OCI-LY1 (cell line): ENCODE results near the gene OR9A2.

Source experiments
- H2AFZ ChIP-seq: fragments of 200-600 bp; sonication (generic), shearing (Covaris generic); 2 replicates; pipeline ENCODE4 v1.6.0; 2014; ENCODE audit warnings: antibody characterized with exemption, mild to moderate bottlenecking, low read length
- H3F3A ChIP-seq: fragments of 200-600 bp; sonication (generic), shearing (Covaris generic); 2 replicates; pipeline ENCODE4 v1.6.0; 2014; ENCODE audit warnings: mild to moderate bottlenecking, antibody characterized with exemption, low read length, moderate library complexity; ENCODE audit not compliant: insufficient read depth
- H3K27ac ChIP-seq: fragments of 200-600 bp; sonication (generic); 2 replicates; pipeline ENCODE4 v1.5.1; 2014; ENCODE audit warnings: low read length, mixed run types, mild to moderate bottlenecking, low read depth; ENCODE audit not compliant: poor library complexity, severe bottlenecking
- H3K27me3 ChIP-seq: fragments of 200-600 bp; sonication (generic); 2 replicates; pipeline ENCODE4 v1.6.0; 2014; ENCODE audit warnings: antibody characterized with exemption, mild to moderate bottlenecking, low read length, moderate library complexity; ENCODE audit not compliant: insufficient read depth
- H3K36me3 ChIP-seq: fragments of 200-600 bp; sonication (generic); 2 replicates; pipeline ENCODE4 v1.6.1; 2014; ENCODE audit warnings: mild to moderate bottlenecking, antibody characterized with exemption, low read length, moderate library complexity, mixed read lengths; ENCODE audit not compliant: insufficient read depth
- H3K4me1 ChIP-seq: fragments of 200-600 bp; sonication (generic); 2 replicates; pipeline ENCODE4 v1.5.1; 2014; ENCODE audit warnings: mild to moderate bottlenecking, low read length, moderate library complexity; ENCODE audit not compliant: insufficient read depth, severe bottlenecking
- H3K4me2 ChIP-seq: fragments of 200-600 bp; sonication (generic), shearing (Covaris generic); 2 replicates; pipeline ENCODE4 v1.6.1; 2014; ENCODE audit warnings: low read length
- H3K4me3 ChIP-seq: fragments of 200-600 bp; sonication (generic); 2 replicates; pipeline ENCODE4 v1.5.1; 2014; ENCODE audit warnings: low read length, low read depth, mild to moderate bottlenecking, mixed read lengths; ENCODE audit not compliant: poor library complexity, severe bottlenecking
- H3K79me2 ChIP-seq: fragments of 200-600 bp; shearing (Covaris generic); 2 replicates; pipeline ENCODE4 v1.6.1; 2016; ENCODE audit warnings: mixed run types, low read length, mixed read lengths; ENCODE audit not compliant: insufficient read depth
- H3K9ac ChIP-seq: fragments of 200-600 bp; sonication (generic), shearing (Covaris generic); 2 replicates; pipeline ENCODE4 v1.6.1; 2014; ENCODE audit warnings: mild to moderate bottlenecking, low read length, mixed read lengths
- H3K9me2 ChIP-seq: fragments of 200-600 bp; sonication (generic), shearing (Covaris generic); 2 replicates; pipeline ENCODE4 v1.6.1; 2014; ENCODE audit warnings: low read depth, mild to moderate bottlenecking, low read length, mixed read lengths
- H3K9me3 ChIP-seq: fragments of 200-600 bp; shearing (Covaris generic); 2 replicates; pipeline ENCODE4 v1.6.1; 2014; ENCODE audit warnings: low read length, mixed read lengths
- H4K20me1 ChIP-seq: fragments of 200-600 bp; sonication (generic), shearing (Covaris generic); 2 replicates; pipeline ENCODE4 v1.6.0; 2016; ENCODE audit warnings: mild to moderate bottlenecking, low read length; ENCODE audit not compliant: insufficient read depth
- EZH2 ChIP-seq: fragments of 200-600 bp; sonication (generic), shearing (Covaris generic); IDR thresholded peaks from 2 replicates; pipeline ENCODE4 v1.8.0; 2017; ENCODE audit warnings: borderline replicate concordance, mixed run types, mild to moderate bottlenecking, antibody characterized with exemption, low read length, moderate library complexity, mixed read lengths
- TF ChIP-seq, protein P1 (sequence below): fragments of 200-600 bp; sonication (generic), shearing (Covaris generic); IDR thresholded peaks from 2 replicates; pipeline ENCODE4 v1.5.1; 2017; ENCODE audit warnings: mild to moderate bottlenecking, antibody characterized with exemption, low read length, moderate library complexity, mixed read lengths

The OR9A2 gene

GRCh38 chr7:143040209-143040715 lies 13.3 kb upstream of the OR9A2 start:
- H3K27ac ChIP-seq, result no peak overlapping the region
- H3K36me3 ChIP-seq, result no peaks in the 10 kb centered on the region
- H3K4me3 ChIP-seq, result no peak overlapping the region
- H4K20me1 ChIP-seq, result no peaks in the 10 kb centered on the region
- no peaks in the 10 kb centered on the region for H3K4me1 ChIP-seq
- H3K9me2 ChIP-seq, result no peaks in the 10 kb centered on the region
- H3F3A ChIP-seq, result no peaks in the 10 kb centered on the region
- H3K9ac ChIP-seq, result no peak overlapping the region
- no peak overlapping the region for H2AFZ ChIP-seq
- H3K9me3 ChIP-seq, result no peaks in the 10 kb centered on the region
- no peaks in the 10 kb centered on the region for H3K79me2 ChIP-seq
- H3K4me2 ChIP-seq, result no peak overlapping the region
- H3K27me3 ChIP-seq, result no peaks in the 10 kb centered on the region
- TF ChIP-seq, protein P1, sequence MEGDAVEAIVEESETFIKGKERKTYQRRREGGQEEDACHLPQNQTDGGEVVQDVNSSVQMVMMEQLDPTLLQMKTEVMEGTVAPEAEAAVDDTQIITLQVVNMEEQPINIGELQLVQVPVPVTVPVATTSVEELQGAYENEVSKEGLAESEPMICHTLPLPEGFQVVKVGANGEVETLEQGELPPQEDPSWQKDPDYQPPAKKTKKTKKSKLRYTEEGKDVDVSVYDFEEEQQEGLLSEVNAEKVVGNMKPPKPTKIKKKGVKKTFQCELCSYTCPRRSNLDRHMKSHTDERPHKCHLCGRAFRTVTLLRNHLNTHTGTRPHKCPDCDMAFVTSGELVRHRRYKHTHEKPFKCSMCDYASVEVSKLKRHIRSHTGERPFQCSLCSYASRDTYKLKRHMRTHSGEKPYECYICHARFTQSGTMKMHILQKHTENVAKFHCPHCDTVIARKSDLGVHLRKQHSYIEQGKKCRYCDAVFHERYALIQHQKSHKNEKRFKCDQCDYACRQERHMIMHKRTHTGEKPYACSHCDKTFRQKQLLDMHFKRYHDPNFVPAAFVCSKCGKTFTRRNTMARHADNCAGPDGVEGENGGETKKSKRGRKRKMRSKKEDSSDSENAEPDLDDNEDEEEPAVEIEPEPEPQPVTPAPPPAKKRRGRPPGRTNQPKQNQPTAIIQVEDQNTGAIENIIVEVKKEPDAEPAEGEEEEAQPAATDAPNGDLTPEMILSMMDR, result no peak
- no peak for TF ChIP-seq EZH2

DNA sequence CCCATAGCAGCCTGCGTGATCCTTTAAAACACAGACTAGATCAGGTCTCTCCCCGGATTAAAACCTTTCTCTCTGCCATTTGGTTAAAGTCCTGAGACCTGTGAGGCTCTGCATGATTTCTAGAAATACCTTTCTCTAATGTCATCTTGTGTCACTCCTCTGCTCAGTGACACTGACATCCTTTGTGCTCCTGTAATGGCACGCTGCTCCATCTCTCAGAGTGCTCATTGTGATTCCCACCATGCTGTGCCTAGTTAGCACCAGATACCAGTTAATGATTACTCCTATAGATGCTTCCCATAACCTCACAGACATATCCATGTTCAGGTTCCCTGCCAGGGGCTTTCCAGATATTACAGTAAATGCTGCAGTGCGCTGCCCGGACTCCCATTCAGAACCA lies 11.7 kb upstream of the OR9A2 start:
- H3K9ac ChIP-seq, result no peak overlapping the region
- H4K20me1 ChIP-seq, result no peaks in the 10 kb centered on the region
- no peak for TF ChIP-seq EZH2
- TF ChIP-seq, protein P1, result no peak
- H2AFZ ChIP-seq, result no peak overlapping the region
- no peaks in the 10 kb centered on the region for H3K9me2 ChIP-seq
- H3K9me3 ChIP-seq, result no peaks in the 10 kb centered on the region
- no peak overlapping the region for H3K27ac ChIP-seq
- no peaks in the 10 kb centered on the region for H3K36me3 ChIP-seq
- H3K79me2 ChIP-seq, result no peaks in the 10 kb centered on the region
- no peaks in the 10 kb centered on the region for H3F3A ChIP-seq
- no peaks in the 10 kb centered on the region for H3K4me1 ChIP-seq
- no peaks in the 10 kb centered on the region for H3K27me3 ChIP-seq
- no peak overlapping the region for H3K4me2 ChIP-seq
- no peak overlapping the region for H3K4me3 ChIP-seq

DNA sequence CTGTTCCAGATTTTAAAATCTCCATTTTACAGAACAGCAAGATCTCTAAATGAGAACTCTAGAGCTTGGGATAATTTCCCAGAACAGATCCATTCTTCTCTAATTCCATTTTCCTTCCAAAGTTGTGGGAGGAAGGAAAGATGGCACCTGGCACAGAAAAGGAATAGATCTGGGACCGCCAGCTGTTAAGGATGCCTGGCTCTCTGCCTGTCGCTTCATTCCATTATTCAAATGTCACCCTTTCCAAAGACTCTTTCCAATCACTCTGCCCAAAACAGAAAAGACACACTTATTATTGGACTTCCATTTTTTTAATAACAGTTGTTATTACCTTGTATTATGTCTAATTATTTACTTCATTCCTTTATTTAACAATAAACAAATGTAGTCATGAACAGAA lies 751 bp upstream of the OR9A2 start:
- no peak overlapping the region for H3K9ac ChIP-seq
- no peaks in the 10 kb centered on the region for H3K36me3 ChIP-seq
- no peaks in the 10 kb centered on the region for H3K9me3 ChIP-seq
- H3K79me2 ChIP-seq, result no peaks in the 10 kb centered on the region
- H2AFZ ChIP-seq, result no peak overlapping the region
- no peak overlapping the region for H3K4me2 ChIP-seq
- no peaks in the 10 kb centered on the region for H3K27me3 ChIP-seq
- no peak overlapping the region for H3K27ac ChIP-seq
- H3K9me2 ChIP-seq, result no peaks in the 10 kb centered on the region
- no peaks in the 10 kb centered on the region for H3F3A ChIP-seq
- no peaks in the 10 kb centered on the region for H3K4me1 ChIP-seq
- TF ChIP-seq EZH2, result no peak
- TF ChIP-seq, protein P1, result no peak
- H4K20me1 ChIP-seq, result no peaks in the 10 kb centered on the region
- no peak overlapping the region for H3K4me3 ChIP-seq
